HEK293T (cell line): ENCODE measurements around the gene MIGA2.

Source experiments
- CTCF ChIA-PET: fragments of 350-600 bp; formaldehyde crosslinking; extraction: SDS; loops from one replicate; lab custom pipeline; 2021; ENCODE audit warnings: antibody characterized with exemption, inconsistent platforms; lab: Yijun Ruan, JAX
- POLR2A ChIA-PET: fragments of 350-600 bp; formaldehyde crosslinking; extraction: SDS; loops from one replicate; lab custom pipeline; 2020; ENCODE audit warnings: antibody characterized with exemption, inconsistent platforms; lab: Yijun Ruan, JAX
- DNase-seq: peaks from one replicate; pipeline ENCODE4 v3.0.0; 2012; ENCODE audit warnings: mixed read lengths; ENCODE audit errors: extremely low spot score
- ARNT ChIP-seq: fragments of 450-650 bp; IDR thresholded peaks from 2 replicates; pipeline ENCODE4 v1.6.1; 2017; ENCODE audit warnings: mild to moderate bottlenecking
- BHLHE40 ChIP-seq: fragments of 450-650 bp; IDR thresholded peaks from 2 replicates; pipeline ENCODE4 v1.6.1; 2016; ENCODE audit warnings: mild to moderate bottlenecking, moderate library complexity, borderline replicate concordance
- CTBP1 ChIP-seq: fragments of 450-650 bp; IDR thresholded peaks from 2 replicates; pipeline ENCODE4 v1.6.1; 2016; ENCODE audit warnings: borderline replicate concordance
- ELF4 ChIP-seq: fragments of 450-650 bp; IDR thresholded peaks from 2 replicates; pipeline ENCODE4 v1.6.1; 2017; ENCODE audit warnings: antibody characterized with exemption
- FOXA1 ChIP-seq: fragments of 450-650 bp; IDR thresholded peaks from 2 replicates; pipeline ENCODE4 v1.6.1; 2016; ENCODE audit warnings: mild to moderate bottlenecking
- FOXK2 ChIP-seq: fragments of 450-650 bp; IDR thresholded peaks from 2 replicates; pipeline ENCODE4 v1.6.1; 2016; ENCODE audit warnings: mild to moderate bottlenecking
- FOXM1 ChIP-seq: fragments of 450-650 bp; IDR thresholded peaks from 2 replicates; pipeline ENCODE4 v1.6.1; 2017; ENCODE audit warnings: mild to moderate bottlenecking, borderline replicate concordance
- HDGF ChIP-seq: fragments of 450-650 bp; IDR thresholded peaks from 2 replicates; pipeline ENCODE4 v1.6.1; 2017; ENCODE audit warnings: antibody characterized with exemption, borderline replicate concordance
- L3MBTL2 ChIP-seq: fragments of 450-650 bp; conservative IDR thresholded peaks from 2 replicates; pipeline ENCODE4 v1.6.1; 2016; ENCODE audit warnings: mild to moderate bottlenecking
- LEF1 ChIP-seq: fragments of 450-650 bp; IDR thresholded peaks from 2 replicates; pipeline ENCODE4 v1.6.1; 2017; ENCODE audit warnings: mild to moderate bottlenecking, borderline replicate concordance
- NFRKB ChIP-seq: fragments of 450-650 bp; IDR thresholded peaks from 2 replicates; pipeline ENCODE4 v1.6.1; 2016; ENCODE audit warnings: mild to moderate bottlenecking, moderate library complexity
- PKNOX1 ChIP-seq: fragments of 450-650 bp; IDR thresholded peaks from 2 replicates; pipeline ENCODE4 v1.6.1; 2016
- SP1 ChIP-seq: fragments of 450-650 bp; IDR thresholded peaks from 2 replicates; pipeline ENCODE4 v1.6.1; 2017
- SUZ12 ChIP-seq: fragments of 450-650 bp; IDR thresholded peaks from 2 replicates; pipeline ENCODE4 v1.6.1; 2016; ENCODE audit warnings: mild to moderate bottlenecking
- TARDBP ChIP-seq: fragments of 450-650 bp; IDR thresholded peaks from 2 replicates; pipeline ENCODE4 v1.6.1; 2016
- ZNF384 ChIP-seq: fragments of 450-650 bp; IDR thresholded peaks from 2 replicates; pipeline ENCODE4 v1.6.1; 2016

MIGA2 gene

GRCh38 chr9:129059796-129060785, 23.7 kb downstream of the MIGA2 start:
- ChIA-PET POLR2A (no interaction called here), CTCF (no interaction called here)
- TF ChIP-seq SP1 (no peak), L3MBTL2 (no peak), FOXM1 (no peak), ELF4 (no peak), FOXK2 (no peak), CTBP1 (no peak), ZNF384 (no peak), HDGF (no peak), NFRKB (no peak), ARNT (no peak), FOXA1 (no peak), TARDBP (no peak)
- no peak for DNase-seq

GRCh38 chr9:129060991-129061390, 24.6 kb downstream of the MIGA2 start:
- TF ChIP-seq L3MBTL2 (no peak), SP1 (no peak), TARDBP (no peak), PKNOX1 (no peak), ARNT (no peak), FOXK2 (no peak), SUZ12 (no peak), LEF1 (no peak), NFRKB (no peak), HDGF (no peak), BHLHE40 (no peak), CTBP1 (no peak), FOXA1 (no peak), ZNF384 (no peak), ELF4 (no peak), FOXM1 (no peak)
- ChIA-PET POLR2A (no interaction called here), CTCF (no interaction called here)
- DNase-seq: no peak

- TF ChIP-seq FOXK2: no peak
- TF ChIP-seq SUZ12: no peak
- TF ChIP-seq L3MBTL2: no peak
- ChIA-PET CTCF (no interaction called here), POLR2A (interaction anchor here (0.5 kb wide), 1 partner anchor 15 kb away, joined by 3 read pairs; no protein-coding TSS in a partner anchor)
- no peak for DNase-seq
Observed at GRCh38 chr9:129063061-129063460, 26.6 kb downstream of the MIGA2 start.

- CTCF ChIA-PET: no interaction called here
- DNase-seq: no peak
- TF ChIP-seq PKNOX1 (no peak), FOXK2 (no peak), FOXM1 (no peak), SUZ12 (no peak), SP1 (no peak), TARDBP (no peak), LEF1 (no peak), ELF4 (no peak), BHLHE40 (no peak), FOXA1 (no peak), ARNT (no peak), L3MBTL2 (no peak), HDGF (no peak), NFRKB (no peak), CTBP1 (no peak), ZNF384 (no peak)
- POLR2A ChIA-PET: no interaction called here
Observed at GRCh38 chr9:129064499-129064908, 28.1 kb downstream of the MIGA2 start.

GRCh38 chr9:129068110-129068509, 31.7 kb downstream of the MIGA2 start:
- ChIA-PET POLR2A (no interaction called here), CTCF (no interaction called here)
- no peak for DNase-seq
- TF ChIP-seq NFRKB (no peak), ELF4 (no peak), SUZ12 (no peak), SP1 (no peak)

- POLR2A ChIA-PET: interaction anchor here (1.4 kb wide), 1 partner anchor 12 kb away, joined by 10 read pairs; the partner anchor contains the start of gene DOLPP1
- DNase-seq: no peak
- CTCF ChIA-PET: no interaction called here
- TF ChIP-seq FOXK2 (no peak), SUZ12 (no peak)
Observed at GRCh38 chr9:129068990-129069861, 32.8 kb downstream of the MIGA2 start.
